Osteoblast (primary cell): ENCODE data around the gene TCEA2. TPM values are rescaled to one million over a fixed set of nuclear protein-coding genes. Genes with fewer than 3 reads are reported as not detected.

ENCODE experiments used
- DNase-seq: peaks from one replicate; pipeline ENCODE4 v3.0.0; 2011; ENCODE audit warnings: low spot score, mixed read lengths; ENCODE audit not compliant: insufficient read length; ENCODE audit errors: missing footprints
- H2AFZ ChIP-seq: 2 replicates; pipeline ENCODE4 v1.6.0; 2011; ENCODE audit warnings: mild to moderate bottlenecking, low read length
- H3K27ac ChIP-seq: 2 replicates; pipeline ENCODE4 v1.5.1; 2011; ENCODE audit warnings: mild to moderate bottlenecking, low read depth, low read length, moderate library complexity
- H3K27me3 ChIP-seq: 2 replicates; pipeline ENCODE4 v1.6.0; 2012; ENCODE audit warnings: mild to moderate bottlenecking, control low read depth, inconsistent platforms, low read length, moderate library complexity; ENCODE audit not compliant: insufficient read depth
- H3K36me3 ChIP-seq: 2 replicates; pipeline ENCODE4 v1.5.1; 2011; ENCODE audit warnings: mild to moderate bottlenecking, low read length, control low read depth, moderate library complexity; ENCODE audit not compliant: insufficient read depth
- H3K4me1 ChIP-seq: 2 replicates; pipeline ENCODE4 v1.5.1; 2011; ENCODE audit warnings: mild to moderate bottlenecking, low read length, control low read depth, moderate library complexity; ENCODE audit not compliant: insufficient read depth
- H3K4me2 ChIP-seq: 2 replicates; pipeline ENCODE4 v1.6.0; 2011; ENCODE audit warnings: mild to moderate bottlenecking, low read length; ENCODE audit not compliant: insufficient read depth
- H3K4me3 ChIP-seq: fragments of 200-600 bp; sonication (generic); 3 replicates; pipeline ENCODE4 v1.5.1; 2012; ENCODE audit warnings: mild to moderate bottlenecking, low read length, inconsistent platforms; ENCODE audit not compliant: insufficient read depth
- H3K79me2 ChIP-seq: 2 replicates; pipeline ENCODE4 v1.6.0; 2012; ENCODE audit warnings: mild to moderate bottlenecking, low read length, control low read depth, inconsistent platforms; ENCODE audit not compliant: insufficient read depth
- H3K9me3 ChIP-seq: 2 replicates; pipeline ENCODE4 v1.5.1; 2011; ENCODE audit warnings: low read depth, low read length, control low read depth
- H4K20me1 ChIP-seq: 2 replicates; pipeline ENCODE4 v1.6.0; 2012; ENCODE audit warnings: mild to moderate bottlenecking, low read length, control low read depth; ENCODE audit not compliant: insufficient read depth
- total RNA-seq: library from RNA; depleted of rRNA; stranded (reverse); fragments of >200 nt; gene quantifications from 2 replicates; pipeline ENCODE4 v1.2.3, GENCODE V29; 2012
- TF ChIP-seq, protein P1 (sequence below): IDR thresholded peaks from 2 replicates; pipeline ENCODE4 v1.5.1; 2011; ENCODE audit warnings: mild to moderate bottlenecking, low read depth, low read length, moderate library complexity; ENCODE audit errors: extremely low read depth

TCEA2 gene
- total RNA-seq, 1 donor: 31.5 TPM

DNA sequence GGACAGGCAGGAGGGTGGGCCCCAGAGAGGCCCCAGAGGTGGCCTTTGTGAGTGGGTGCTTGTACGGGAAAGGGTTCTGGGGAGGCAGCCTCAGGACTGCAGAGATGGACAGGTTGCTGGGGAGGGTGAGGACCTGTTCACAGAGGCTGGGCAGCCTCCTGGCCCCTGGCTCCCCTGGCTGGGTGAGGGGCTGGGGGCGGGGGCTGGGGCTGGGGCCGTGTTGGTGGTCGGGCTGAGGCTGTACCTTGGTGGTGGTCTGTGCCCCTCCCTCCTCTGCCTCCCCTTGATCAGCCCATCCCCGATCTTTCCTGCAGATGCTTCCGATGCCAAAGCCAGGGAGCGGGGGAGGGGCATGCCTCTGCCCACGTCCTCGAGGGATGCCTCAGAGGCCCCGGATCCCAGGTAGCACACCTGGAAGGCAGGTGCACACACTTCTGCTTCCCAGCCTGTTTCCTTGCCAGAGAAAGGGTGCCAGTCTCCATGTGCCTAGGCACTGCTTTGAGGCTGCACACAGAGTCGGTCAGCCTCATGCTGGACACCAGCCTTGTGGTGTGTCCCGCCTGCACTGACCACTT lies 4.8 kb downstream of the TCEA2 start:
- Histone ChIP-seq H3K9me3 (no peaks in the 10 kb centered on the region), H3K36me3 (no peaks in the 10 kb centered on the region), H3K4me2 (no peak overlapping the region), H2AFZ (no peak overlapping the region), H3K27ac (no peak overlapping the region), H3K27me3 (no peaks in the 10 kb centered on the region), H4K20me1 (peaks cover 39% of the 10 kb centered on the region), H3K79me2 (no peaks in the 10 kb centered on the region), H3K4me1 (peaks cover 21% of the 10 kb centered on the region), H3K4me3 (no peak overlapping the region)
- DNase-seq: no peak
- TF ChIP-seq, protein P1, sequence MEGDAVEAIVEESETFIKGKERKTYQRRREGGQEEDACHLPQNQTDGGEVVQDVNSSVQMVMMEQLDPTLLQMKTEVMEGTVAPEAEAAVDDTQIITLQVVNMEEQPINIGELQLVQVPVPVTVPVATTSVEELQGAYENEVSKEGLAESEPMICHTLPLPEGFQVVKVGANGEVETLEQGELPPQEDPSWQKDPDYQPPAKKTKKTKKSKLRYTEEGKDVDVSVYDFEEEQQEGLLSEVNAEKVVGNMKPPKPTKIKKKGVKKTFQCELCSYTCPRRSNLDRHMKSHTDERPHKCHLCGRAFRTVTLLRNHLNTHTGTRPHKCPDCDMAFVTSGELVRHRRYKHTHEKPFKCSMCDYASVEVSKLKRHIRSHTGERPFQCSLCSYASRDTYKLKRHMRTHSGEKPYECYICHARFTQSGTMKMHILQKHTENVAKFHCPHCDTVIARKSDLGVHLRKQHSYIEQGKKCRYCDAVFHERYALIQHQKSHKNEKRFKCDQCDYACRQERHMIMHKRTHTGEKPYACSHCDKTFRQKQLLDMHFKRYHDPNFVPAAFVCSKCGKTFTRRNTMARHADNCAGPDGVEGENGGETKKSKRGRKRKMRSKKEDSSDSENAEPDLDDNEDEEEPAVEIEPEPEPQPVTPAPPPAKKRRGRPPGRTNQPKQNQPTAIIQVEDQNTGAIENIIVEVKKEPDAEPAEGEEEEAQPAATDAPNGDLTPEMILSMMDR: no peak

- H3K36me3 ChIP-seq: no peaks in the 10 kb centered on the region
- peaks cover 21% of the 10 kb centered on the region for H3K4me1 ChIP-seq
- TF ChIP-seq, protein P1: no peak
Observed at GRCh38 chr20:64068386-64069208, 5.6 kb downstream of the TCEA2 start.

GRCh38 chr20:64069209-64069613 lies 6.2 kb downstream of the TCEA2 start:
- Histone ChIP-seq H3K4me3 (no peak overlapping the region), H3K79me2 (no peaks in the 10 kb centered on the region), H3K27me3 (no peaks in the 10 kb centered on the region), H3K9me3 (no peaks in the 10 kb centered on the region), H3K4me2 (no peak overlapping the region), H4K20me1 (peaks cover 35% of the 10 kb centered on the region), H3K4me1 (peaks cover 15% of the 10 kb centered on the region), H3K27ac (no peak overlapping the region), H3K36me3 (no peaks in the 10 kb centered on the region), H2AFZ (no peak overlapping the region)
- DNase-seq: no peak
- TF ChIP-seq, protein P1: no peak

More at GRCh38 chr20:64068386-64069208, 5.6 kb downstream of the TCEA2 start:
- H3K4me2 ChIP-seq: no peak overlapping the region
- no peaks in the 10 kb centered on the region for H3K79me2 ChIP-seq
- peaks cover 39% of the 10 kb centered on the region for H4K20me1 ChIP-seq
- no peak overlapping the region for H3K4me3 ChIP-seq
- no peak overlapping the region for H3K27ac ChIP-seq
- H2AFZ ChIP-seq: no peak overlapping the region
- H3K9me3 ChIP-seq: no peaks in the 10 kb centered on the region
- H3K27me3 ChIP-seq: no peaks in the 10 kb centered on the region
- DNase-seq: no peak

- no peaks in the 10 kb centered on the region for H3K9me3 ChIP-seq
- H3K27me3 ChIP-seq: no peaks in the 10 kb centered on the region
- no peak overlapping the region for H3K4me2 ChIP-seq
- DNase-seq: peak; percentile 97
- H3K4me1 ChIP-seq: peaks cover 10% of the 10 kb centered on the region
- H3K79me2 ChIP-seq: no peaks in the 10 kb centered on the region
- no peaks in the 10 kb centered on the region for H3K36me3 ChIP-seq
- TF ChIP-seq, protein P1: peak; percentile 64
- H3K27ac ChIP-seq: no peak overlapping the region
- no peak overlapping the region for H2AFZ ChIP-seq
- H4K20me1 ChIP-seq: peaks cover 31% of the 10 kb centered on the region
- no peak overlapping the region for H3K4me3 ChIP-seq
Observed at GRCh38 chr20:64069614-64070243, 6.7 kb downstream of the TCEA2 start.
